ENCODE data around the gene SRSF9.

GRCh38 chr12:120416490-120417216, 52.9 kb downstream of the SRSF9 start:
- TF ChIP-seq TCF7L2 (IDR thresholded peaks at IDR 0.05; ENCODE audit: borderline replicate concordance, extremely low read depth, insufficient read depth, insufficient read length) (no peak), POLR2A (IDR thresholded peaks at IDR 0.05; ENCODE audit: borderline replicate concordance, extremely low read depth, insufficient read depth, insufficient read length) (no peak), REST (IDR thresholded peaks at IDR 0.05; ENCODE audit: low read depth) (no peak), CTCF (IDR thresholded peaks at IDR 0.05 in 2 of 3, conservative IDR thresholded peaks at IDR 0.05 in 1 of 3; ENCODE audit: borderline replicate concordance in 1 of 3, insufficient read depth in 1 of 3, low read depth in 2 of 3, low read length in 2 of 3) (no peak), POLR2AphosphoS5 (IDR thresholded peaks at IDR 0.05; ENCODE audit: low read depth, low read length) (no peak), SIN3A (IDR thresholded peaks at IDR 0.05; ENCODE audit: low read depth) (no peak), EZH2 (IDR thresholded peaks at IDR 0.05) (no peak), SRF (IDR thresholded peaks at IDR 0.05; ENCODE audit: low read depth) (no peak), CEBPB (IDR thresholded peaks at IDR 0.05; ENCODE audit: low read depth) (no peak)
